GM12872 (cell line): ENCODE measurements around the gene TECTA.

Experiments used
- TF ChIP-seq, protein P1 (sequence below): IDR thresholded peaks from 3 replicates; pipeline ENCODE4 v1.5.1; 2011; ENCODE audit warnings: low read depth, mild to moderate bottlenecking, low read length, moderate library complexity; ENCODE audit not compliant: insufficient read depth

TECTA gene, protein sequence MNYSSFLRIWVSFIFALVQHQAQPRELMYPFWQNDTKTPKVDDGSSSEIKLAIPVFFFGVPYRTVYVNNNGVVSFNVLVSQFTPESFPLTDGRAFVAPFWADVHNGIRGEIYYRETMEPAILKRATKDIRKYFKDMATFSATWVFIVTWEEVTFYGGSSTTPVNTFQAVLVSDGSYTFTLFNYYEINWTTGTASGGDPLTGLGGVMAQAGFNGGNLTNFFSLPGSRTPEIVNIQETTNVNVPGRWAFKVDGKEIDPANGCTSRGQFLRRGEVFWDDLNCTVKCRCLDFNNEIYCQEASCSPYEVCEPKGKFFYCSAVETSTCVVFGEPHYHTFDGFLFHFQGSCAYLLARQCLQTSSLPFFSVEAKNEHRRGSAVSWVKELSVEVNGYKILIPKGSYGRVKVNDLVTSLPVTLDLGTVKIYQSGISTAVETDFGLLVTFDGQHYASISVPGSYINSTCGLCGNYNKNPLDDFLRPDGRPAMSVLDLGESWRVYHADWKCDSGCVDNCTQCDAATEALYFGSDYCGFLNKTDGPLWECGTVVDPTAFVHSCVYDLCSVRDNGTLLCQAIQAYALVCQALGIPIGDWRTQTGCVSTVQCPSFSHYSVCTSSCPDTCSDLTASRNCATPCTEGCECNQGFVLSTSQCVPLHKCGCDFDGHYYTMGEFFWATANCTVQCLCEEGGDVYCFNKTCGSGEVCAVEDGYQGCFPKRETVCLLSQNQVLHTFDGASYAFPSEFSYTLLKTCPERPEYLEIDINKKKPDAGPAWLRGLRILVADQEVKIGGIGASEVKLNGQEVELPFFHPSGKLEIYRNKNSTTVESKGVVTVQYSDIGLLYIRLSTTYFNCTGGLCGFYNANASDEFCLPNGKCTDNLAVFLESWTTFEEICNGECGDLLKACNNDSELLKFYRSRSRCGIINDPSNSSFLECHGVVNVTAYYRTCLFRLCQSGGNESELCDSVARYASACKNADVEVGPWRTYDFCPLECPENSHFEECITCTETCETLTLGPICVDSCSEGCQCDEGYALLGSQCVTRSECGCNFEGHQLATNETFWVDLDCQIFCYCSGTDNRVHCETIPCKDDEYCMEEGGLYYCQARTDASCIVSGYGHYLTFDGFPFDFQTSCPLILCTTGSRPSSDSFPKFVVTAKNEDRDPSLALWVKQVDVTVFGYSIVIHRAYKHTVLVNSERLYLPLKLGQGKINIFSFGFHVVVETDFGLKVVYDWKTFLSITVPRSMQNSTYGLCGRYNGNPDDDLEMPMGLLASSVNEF (N-terminal part only)

DNA sequence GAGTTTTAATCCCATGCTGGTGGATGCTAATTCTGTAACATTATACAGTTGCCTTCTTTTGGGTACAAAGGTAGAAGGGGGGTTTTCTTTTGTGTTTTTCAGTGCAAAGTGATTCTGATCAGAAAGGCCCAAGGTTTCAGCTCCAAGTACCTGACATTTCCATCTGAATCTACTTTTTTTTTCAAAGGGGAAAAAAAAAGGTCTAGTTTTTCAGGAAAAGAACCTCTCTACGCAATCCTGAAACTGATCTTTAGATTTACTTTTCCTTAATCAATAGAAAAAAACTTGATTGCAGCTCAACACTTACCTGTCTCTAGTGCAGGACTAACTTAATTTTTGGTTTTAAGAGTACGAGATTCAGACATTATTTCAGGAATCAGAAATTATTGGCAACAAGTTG is at the start of gene TECTA:
TSS of gene TECTA (plus strand) at position 301 of the 400 bp plus-strand sequence. CDS start 1,423 bp downstream, outside the sequence.
- TF ChIP-seq, protein P1, sequence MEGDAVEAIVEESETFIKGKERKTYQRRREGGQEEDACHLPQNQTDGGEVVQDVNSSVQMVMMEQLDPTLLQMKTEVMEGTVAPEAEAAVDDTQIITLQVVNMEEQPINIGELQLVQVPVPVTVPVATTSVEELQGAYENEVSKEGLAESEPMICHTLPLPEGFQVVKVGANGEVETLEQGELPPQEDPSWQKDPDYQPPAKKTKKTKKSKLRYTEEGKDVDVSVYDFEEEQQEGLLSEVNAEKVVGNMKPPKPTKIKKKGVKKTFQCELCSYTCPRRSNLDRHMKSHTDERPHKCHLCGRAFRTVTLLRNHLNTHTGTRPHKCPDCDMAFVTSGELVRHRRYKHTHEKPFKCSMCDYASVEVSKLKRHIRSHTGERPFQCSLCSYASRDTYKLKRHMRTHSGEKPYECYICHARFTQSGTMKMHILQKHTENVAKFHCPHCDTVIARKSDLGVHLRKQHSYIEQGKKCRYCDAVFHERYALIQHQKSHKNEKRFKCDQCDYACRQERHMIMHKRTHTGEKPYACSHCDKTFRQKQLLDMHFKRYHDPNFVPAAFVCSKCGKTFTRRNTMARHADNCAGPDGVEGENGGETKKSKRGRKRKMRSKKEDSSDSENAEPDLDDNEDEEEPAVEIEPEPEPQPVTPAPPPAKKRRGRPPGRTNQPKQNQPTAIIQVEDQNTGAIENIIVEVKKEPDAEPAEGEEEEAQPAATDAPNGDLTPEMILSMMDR = no peak

DNA sequence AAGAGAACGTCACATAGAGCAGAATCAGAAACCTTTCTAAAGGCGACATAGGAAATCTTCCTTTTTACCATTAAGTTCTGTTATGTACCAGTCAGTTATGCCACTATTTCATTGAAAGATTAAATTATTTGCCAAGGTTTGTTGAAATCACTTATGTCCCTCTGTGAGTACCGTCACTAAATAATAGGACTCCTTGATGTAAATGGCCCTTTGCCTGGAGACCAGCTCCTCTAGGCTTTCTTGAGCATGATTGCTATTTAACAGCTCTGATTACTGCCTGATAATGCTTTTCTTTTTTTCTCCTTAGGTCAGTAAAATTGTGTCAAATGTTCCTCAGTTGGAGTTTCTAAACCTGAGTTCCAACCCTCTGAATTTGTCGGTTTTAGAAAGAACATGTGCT is 47.8 kb upstream of the TECTA start:
- TF ChIP-seq, protein P1 = no peak

DNA sequence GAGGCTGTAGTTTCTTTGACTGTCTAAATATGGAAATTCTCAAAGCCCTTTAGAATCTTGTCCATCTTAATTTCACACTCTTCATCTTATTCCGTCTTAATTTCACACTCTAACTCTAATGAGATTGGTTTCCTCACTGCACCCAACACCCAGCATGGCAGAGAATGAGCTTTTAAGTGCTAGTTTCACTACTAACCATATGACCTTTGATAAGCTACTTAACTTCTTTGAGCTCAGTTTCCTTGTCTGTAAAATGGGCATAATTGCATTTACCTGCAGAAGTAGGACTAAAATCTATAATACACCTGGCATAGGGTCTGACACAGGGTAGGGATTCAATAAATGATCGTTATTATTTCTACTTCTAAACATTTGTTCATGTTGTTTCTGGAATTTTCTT is 46.8 kb upstream of the TECTA start:
- TF ChIP-seq, protein P1 = no peak

DNA sequence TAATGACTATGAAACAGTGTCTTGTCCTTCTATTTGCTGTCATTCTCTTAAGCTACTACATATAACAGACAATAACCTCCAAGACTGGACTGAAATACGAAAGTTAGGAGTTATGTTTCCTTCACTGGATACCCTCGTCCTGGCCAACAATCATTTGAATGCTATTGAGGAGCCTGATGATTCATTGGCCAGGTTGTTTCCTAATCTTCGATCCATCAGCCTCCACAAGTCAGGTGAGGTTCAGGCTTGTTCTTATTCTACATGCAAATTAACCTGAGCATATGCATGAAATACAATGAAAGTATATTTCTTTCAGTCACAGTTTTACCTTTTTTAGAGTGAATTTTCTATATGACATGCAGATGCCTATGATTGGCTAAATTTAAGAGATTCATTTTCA is 46.0 kb upstream of the TECTA start:
- TF ChIP-seq, protein P1 = no peak

DNA sequence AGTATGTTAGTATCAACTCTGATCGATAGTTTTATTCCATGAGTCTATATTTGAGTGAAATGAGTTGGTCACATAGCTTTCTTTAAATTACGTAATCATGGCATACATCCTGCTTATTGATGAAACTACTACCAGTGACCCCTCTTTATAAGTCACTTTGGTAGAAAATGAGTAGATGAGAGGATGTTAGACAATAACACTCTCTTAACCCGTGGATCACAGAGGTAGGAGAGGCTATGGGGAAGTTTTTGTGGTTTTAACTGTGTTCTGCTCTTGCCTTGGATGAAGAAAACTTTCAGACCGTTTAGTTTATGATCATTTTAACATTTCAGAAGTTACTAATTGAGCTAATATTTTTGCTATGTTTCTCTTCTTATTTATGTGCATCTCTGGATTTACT is 43.1 kb upstream of the TECTA start:
- TF ChIP-seq, protein P1 = no peak

DNA sequence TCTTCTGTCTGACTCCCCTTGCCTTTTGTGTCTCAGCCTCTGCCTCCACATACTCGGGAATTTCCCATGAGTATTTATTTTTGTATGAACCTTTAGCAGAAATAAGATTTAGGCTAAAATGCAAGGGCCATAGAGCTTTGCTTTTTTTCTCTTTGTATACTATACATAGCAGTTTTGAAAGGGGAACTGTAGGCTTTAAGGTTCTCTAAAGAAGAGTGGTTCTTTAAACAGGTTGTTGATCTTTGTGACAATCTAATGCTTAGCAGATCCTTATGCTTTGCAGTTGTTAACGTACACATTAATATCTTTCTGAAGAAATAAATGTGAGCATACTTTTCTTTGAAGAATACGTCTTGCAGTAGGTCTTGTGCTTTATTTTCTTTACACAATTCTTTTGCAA is 42.1 kb upstream of the TECTA start:
- TF ChIP-seq, protein P1 = no peak
